Colonic mucosa (tissue), 4 donors: Measurements from ENCODE around the gene MGMT. TPM values are rescaled to one million over a fixed set of nuclear protein-coding genes. Genes with fewer than 3 reads are reported as not detected.

ENCODE experiments used
- DNase-seq: peaks from one replicate; pipeline ENCODE4 v3.0.0-alpha.2; 2020
- H3K27ac ChIP-seq: fragments of 200-600 bp; one replicate; pipeline ENCODE4 v1.8.0; 2021
- H3K27me3 ChIP-seq: fragments of 200-600 bp; one replicate; pipeline ENCODE4 v1.8.0; 2021
- H3K36me3 ChIP-seq: fragments of 200-600 bp; one replicate; pipeline ENCODE4 v1.8.0; 2021
- H3K4me1 ChIP-seq: fragments of 200-600 bp; one replicate; pipeline ENCODE4 v1.8.0; 2021; ENCODE audit warnings: mild to moderate bottlenecking
- H3K4me3 ChIP-seq: fragments of 200-600 bp; one replicate; pipeline ENCODE4 v1.8.0; 2021
- H3K9ac ChIP-seq, 2 donors: one replicate each; pipeline ENCODE4 v1.7.0; 2013; ENCODE audit warnings: control low read depth in 2 of 2, low read depth in 2 of 2, low read length in 2 of 2
- H3K9me3 ChIP-seq: fragments of 200-600 bp; one replicate; pipeline ENCODE4 v1.8.0; 2021
- intact Hi-C: fragments of 100-400 bp; cut with DNase I; formaldehyde crosslinking; loops from one replicate; pipeline ENCODE4 v1.14.1; 2022
- total RNA-seq, 2 donors: library from RNA; stranded (reverse); fragmentation: NEBNext Ultra II Directional in 1 of 2; extraction: Animal tissue kit (Norgen Biotek cat#: 25700) in 1 of 2; gene quantifications; one replicate each; pipeline ENCODE4 v1.2.1, GENCODE V29; 2021
- TF ChIP-seq, protein P1 (sequence below): fragments of 200-600 bp; IDR thresholded peaks from one replicate; pipeline ENCODE4 v1.8.0; 2022; ENCODE audit warnings: antibody characterized with exemption, mild to moderate bottlenecking
- donor health status: healthy.
- donor health status: DM: no; HTN: no; CAD: no.
- donor health status: DM: no; HTN: no; CAD: no.

Gene MGMT
- total RNA-seq, 2 donors from 2014 or later = 17.5 to 18.2 TPM

DNA sequence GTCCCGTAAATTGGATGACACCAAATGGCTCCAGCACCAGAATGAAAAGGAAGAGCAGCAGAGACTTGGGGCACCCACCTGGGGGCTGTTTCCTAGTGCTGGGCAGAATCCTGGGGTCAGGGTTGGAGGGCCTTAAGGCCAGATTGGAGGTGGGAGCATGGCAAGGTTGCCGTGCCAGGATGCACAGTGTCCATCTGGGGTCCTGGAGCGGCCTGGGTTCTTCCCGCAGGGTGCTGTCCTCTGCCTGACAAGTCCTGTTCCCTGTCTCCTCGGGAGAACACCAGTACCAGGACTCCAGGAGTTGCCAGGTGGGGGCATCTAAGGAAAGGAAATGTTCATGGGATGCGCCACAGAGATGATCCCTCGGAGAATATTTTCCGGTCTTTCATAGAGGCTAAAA, 42.8 kb downstream of the MGMT start:
- no peaks in the 10 kb centered on the region for H3K36me3 ChIP-seq
- no peaks in the 10 kb centered on the region for H3K9me3 ChIP-seq
- no peak overlapping the region for H3K4me3 ChIP-seq
- TF ChIP-seq, protein P1, sequence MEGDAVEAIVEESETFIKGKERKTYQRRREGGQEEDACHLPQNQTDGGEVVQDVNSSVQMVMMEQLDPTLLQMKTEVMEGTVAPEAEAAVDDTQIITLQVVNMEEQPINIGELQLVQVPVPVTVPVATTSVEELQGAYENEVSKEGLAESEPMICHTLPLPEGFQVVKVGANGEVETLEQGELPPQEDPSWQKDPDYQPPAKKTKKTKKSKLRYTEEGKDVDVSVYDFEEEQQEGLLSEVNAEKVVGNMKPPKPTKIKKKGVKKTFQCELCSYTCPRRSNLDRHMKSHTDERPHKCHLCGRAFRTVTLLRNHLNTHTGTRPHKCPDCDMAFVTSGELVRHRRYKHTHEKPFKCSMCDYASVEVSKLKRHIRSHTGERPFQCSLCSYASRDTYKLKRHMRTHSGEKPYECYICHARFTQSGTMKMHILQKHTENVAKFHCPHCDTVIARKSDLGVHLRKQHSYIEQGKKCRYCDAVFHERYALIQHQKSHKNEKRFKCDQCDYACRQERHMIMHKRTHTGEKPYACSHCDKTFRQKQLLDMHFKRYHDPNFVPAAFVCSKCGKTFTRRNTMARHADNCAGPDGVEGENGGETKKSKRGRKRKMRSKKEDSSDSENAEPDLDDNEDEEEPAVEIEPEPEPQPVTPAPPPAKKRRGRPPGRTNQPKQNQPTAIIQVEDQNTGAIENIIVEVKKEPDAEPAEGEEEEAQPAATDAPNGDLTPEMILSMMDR = no peak
- H3K9ac ChIP-seq = no peak overlapping the region
- no peak overlapping the region for H3K27ac ChIP-seq
- no peaks in the 10 kb centered on the region for H3K27me3 ChIP-seq
- no peaks in the 10 kb centered on the region for H3K4me1 ChIP-seq
- intact Hi-C loops = no loop called here
- peak; percentile 7 for DNase-seq

DNA sequence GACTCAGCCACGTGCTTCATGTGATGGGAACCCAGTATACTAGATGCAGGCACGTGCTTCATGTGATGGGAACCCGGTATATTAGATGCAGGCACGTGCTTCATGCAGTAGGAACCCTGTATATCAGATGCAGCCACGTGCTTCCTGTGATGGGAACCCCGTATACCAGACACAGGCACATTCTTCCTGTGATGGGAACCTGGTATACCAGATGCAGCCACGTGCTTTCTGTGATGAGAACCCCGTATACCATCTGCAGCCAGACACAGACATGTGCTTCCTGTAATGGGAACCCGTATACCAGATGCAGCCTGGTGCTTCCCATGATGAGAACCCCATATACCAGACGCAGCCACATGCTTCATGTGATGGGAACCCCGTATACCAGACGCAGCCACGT, 44.0 kb downstream of the MGMT start:
- no peaks in the 10 kb centered on the region for H3K9me3 ChIP-seq
- intact Hi-C loops = no loop called here
- TF ChIP-seq, protein P1 = no peak
- no peak overlapping the region for H3K9ac ChIP-seq
- no peaks in the 10 kb centered on the region for H3K27me3 ChIP-seq
- no peak overlapping the region for H3K4me3 ChIP-seq
- no peaks in the 10 kb centered on the region for H3K36me3 ChIP-seq
- no peaks in the 10 kb centered on the region for H3K4me1 ChIP-seq
- no peak overlapping the region for H3K27ac ChIP-seq
- DNase-seq = peak; percentile 5

DNA sequence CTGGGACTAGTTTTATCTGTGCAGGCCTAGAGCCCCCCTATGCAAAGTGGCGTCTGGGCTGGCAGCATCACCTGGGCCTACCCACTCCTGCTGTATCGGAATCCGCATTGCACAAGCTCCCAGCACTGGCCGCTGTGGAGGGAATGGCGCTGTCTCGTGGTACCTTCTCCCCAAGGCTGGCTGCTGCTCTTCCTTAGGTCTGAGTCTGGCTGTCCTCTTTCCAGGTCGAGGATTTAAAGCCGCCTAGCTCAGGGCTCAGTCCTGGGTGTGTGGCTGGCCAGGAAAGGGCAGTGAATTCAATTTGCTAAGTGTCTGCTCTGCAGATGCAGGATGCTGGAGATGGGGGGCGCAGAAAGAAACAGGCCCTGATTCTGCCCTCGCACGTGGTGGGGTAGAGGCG, 44.7 kb downstream of the MGMT start:
- Histone ChIP-seq H3K4me3 (no peak overlapping the region), H3K36me3 (no peaks in the 10 kb centered on the region), H3K4me1 (no peaks in the 10 kb centered on the region), H3K27ac (no peak overlapping the region), H3K27me3 (no peaks in the 10 kb centered on the region), H3K9me3 (no peaks in the 10 kb centered on the region), H3K9ac (no peak overlapping the region)
- DNase-seq = peak; percentile 9
- intact Hi-C loops = no loop called here
- TF ChIP-seq, protein P1 = no peak

DNA sequence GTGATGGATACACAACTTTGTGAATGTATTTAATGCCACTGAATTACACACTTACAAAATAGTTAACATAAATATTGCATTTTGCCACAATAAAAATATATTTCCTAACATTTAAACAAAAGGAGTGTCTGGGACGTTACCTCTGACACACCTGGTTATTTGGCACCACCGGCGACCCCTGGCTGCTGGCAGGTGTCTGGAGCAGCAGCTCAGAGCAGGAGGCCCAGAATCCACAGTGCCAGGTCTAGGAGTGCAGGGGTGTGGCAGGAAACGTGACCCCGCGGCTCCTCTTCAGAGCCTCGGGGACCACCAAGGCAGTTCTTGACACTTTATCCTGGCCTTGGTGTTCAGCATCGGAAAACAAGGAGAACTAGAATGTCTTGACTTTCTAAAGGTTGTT, 46.3 kb downstream of the MGMT start:
- intact Hi-C loops = no loop called here
- no peak for DNase-seq

DNA sequence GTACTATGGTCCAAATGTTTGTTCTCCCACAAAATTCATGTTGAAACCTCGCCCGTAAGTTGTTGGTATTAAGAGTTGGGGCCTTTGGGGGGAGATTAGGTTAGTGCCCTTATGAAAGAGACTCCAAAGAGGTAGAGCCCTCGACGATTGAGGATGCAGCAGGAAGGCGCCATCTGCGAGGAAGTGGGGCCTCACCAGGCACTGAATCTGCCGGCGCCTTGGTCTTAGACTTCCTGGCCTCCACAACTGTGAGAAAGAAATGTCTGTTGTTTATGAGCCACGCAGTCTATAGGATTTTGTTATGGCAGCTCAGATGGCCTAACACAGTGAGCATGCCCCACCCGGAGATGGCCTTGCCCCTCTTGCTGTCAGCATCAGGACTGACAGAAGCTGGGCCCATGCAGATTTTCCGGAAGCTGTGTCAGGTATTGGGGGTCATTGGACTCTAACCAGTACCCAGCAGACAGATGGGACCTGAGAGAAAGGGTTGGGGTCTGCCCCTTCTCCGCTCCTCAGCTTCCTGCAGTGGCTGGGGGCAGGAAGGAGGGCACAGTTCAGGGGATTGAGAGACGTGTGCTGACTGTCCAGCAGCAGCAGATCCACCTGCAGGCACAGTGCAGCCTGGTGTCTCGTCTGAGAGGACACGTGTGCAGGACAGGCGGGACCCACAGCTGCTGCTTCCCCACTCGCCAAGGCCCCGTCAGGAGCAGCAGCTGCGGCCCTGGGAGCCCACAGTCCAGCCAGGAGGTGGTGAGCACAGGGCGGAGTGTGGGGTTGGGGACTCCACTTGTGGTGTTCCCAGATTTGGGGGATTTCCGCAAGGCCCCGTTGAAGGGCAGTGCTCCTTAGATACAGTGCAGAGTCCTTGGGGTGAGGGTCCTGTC, 47.8 kb downstream of the MGMT start:
- Histone ChIP-seq H3K27me3 (no peaks in the 10 kb centered on the region), H3K27ac (no peak overlapping the region), H3K9me3 (no peaks in the 10 kb centered on the region), H3K9ac (no peak overlapping the region), H3K4me1 (no peaks in the 10 kb centered on the region), H3K36me3 (no peaks in the 10 kb centered on the region), H3K4me3 (no peak overlapping the region)
- TF ChIP-seq, protein P1 = no peak
- DNase-seq = no peak
- intact Hi-C loops = no loop called here

More for the DNA sequence above, 46.3 kb downstream of the MGMT start:
- Histone ChIP-seq H3K27me3 (no peaks in the 10 kb centered on the region), H3K4me1 (no peaks in the 10 kb centered on the region), H3K27ac (no peak overlapping the region), H3K36me3 (no peaks in the 10 kb centered on the region), H3K4me3 (peak overlapping the region; percentile 3), H3K9me3 (no peaks in the 10 kb centered on the region), H3K9ac (no peak overlapping the region)
- TF ChIP-seq, protein P1 = no peak
